IMR-90 (cell line): ENCODE results near the gene KYNU. TPM values are rescaled to one million over a fixed set of nuclear protein-coding genes. Genes with fewer than 3 reads are reported as not detected.

Experiments
- ATAC-seq: fragments of 200-7000 bp; cut with Tn5 transposase; 2 replicates; pipeline ENCODE4 v1.9.1; 2020; ENCODE audit warnings: low read depth, mild to moderate bottlenecking, moderate library complexity
- BruUV-seq: library from RNA; stranded (reverse); fragments of 400-500 nt; replicated peaks from 2 replicates; lab custom pipeline; 2021; lab: Mats Ljungman, UMichigan
- CTCF ChIA-PET: fragments of 300-600 bp; formaldehyde crosslinking; extraction: SDS; loops from one replicate; lab custom pipeline; 2021; ENCODE audit warnings: antibody characterized with exemption; lab: Yijun Ruan, JAX
- POLR2A ChIA-PET: fragments of 300-600 bp; sonication (Branson Sonifier 250); formaldehyde crosslinking; loops from one replicate; lab custom pipeline; 2022; ENCODE audit warnings: antibody characterized with exemption; ENCODE audit not compliant: unreplicated experiment; lab: Charles Lee
- DNase-seq: peaks from one replicate; pipeline ENCODE4 v3.0.0; 2013
- H2AFZ ChIP-seq: replicated peaks from 2 replicates; pipeline ENCODE3; 2013; ENCODE audit warnings: low read length, mild to moderate bottlenecking; ENCODE audit not compliant: poor library complexity
- H2AK5ac ChIP-seq: 2 replicates; pipeline ENCODE4 v1.6.1; 2013; ENCODE audit warnings: low read depth, low read length, inconsistent platforms
- H2AK9ac ChIP-seq: replicated peaks from 2 replicates; pipeline ENCODE3; 2013; ENCODE audit warnings: mild to moderate bottlenecking, low read depth, low read length, moderate library complexity; ENCODE audit not compliant: poor library complexity
- H2BK120ac ChIP-seq: 2 replicates; pipeline ENCODE4 v1.6.1; 2013; ENCODE audit warnings: low read depth, low read length, inconsistent platforms
- H2BK15ac ChIP-seq: 3 replicates; pipeline ENCODE4 v1.6.1; 2013; ENCODE audit warnings: low read depth, low read length, inconsistent platforms
- H2BK20ac ChIP-seq: 2 replicates; pipeline ENCODE4 v1.6.1; 2013; ENCODE audit warnings: low read depth, mild to moderate bottlenecking, inconsistent platforms, low read length, moderate library complexity
- H2BK5ac ChIP-seq: 2 replicates; pipeline ENCODE4 v1.6.1; 2013; ENCODE audit warnings: mild to moderate bottlenecking, low read depth, low read length, inconsistent platforms; ENCODE audit not compliant: poor library complexity, severe bottlenecking
- H3K14ac ChIP-seq: replicated peaks from 2 replicates; pipeline ENCODE4 v1.6.1; 2013; ENCODE audit warnings: low read depth, low read length, inconsistent platforms
- H3K18ac ChIP-seq: 2 replicates; pipeline ENCODE4 v1.6.1; 2013; ENCODE audit warnings: low read depth, low read length, control low read depth
- H3K23ac ChIP-seq: 2 replicates; pipeline ENCODE4 v1.6.1; 2013; ENCODE audit warnings: low read depth, low read length, inconsistent platforms
- H3K27ac ChIP-seq: 2 replicates; pipeline ENCODE4 v1.5.1; 2013; ENCODE audit warnings: mild to moderate bottlenecking, control low read depth, low read length; ENCODE audit not compliant: insufficient read depth
- H3K27me3 ChIP-seq: 2 replicates; pipeline ENCODE4 v1.6.1; 2013; ENCODE audit warnings: low read length; ENCODE audit not compliant: control insufficient read depth, insufficient read depth
- H3K36me3 ChIP-seq: 2 replicates; pipeline ENCODE4 v1.6.1; 2013; ENCODE audit warnings: low read length, mixed read lengths; ENCODE audit not compliant: control insufficient read depth, insufficient read depth
- H3K4ac ChIP-seq: 2 replicates; pipeline ENCODE4 v1.6.1; 2013; ENCODE audit warnings: low read depth, low read length, inconsistent platforms
- H3K4me1 ChIP-seq: 2 replicates; pipeline ENCODE4 v1.6.1; 2013; ENCODE audit warnings: low read length, mixed read lengths; ENCODE audit not compliant: control insufficient read depth, insufficient read depth
- H3K4me2 ChIP-seq: 2 replicates; pipeline ENCODE4 v1.6.1; 2013; ENCODE audit warnings: low read depth, mild to moderate bottlenecking, control low read depth, low read length, moderate library complexity
- H3K4me3 ChIP-seq: 2 replicates; pipeline ENCODE4 v1.5.1; 2013; ENCODE audit warnings: low read depth, mild to moderate bottlenecking, control low read depth, low read length, moderate library complexity; ENCODE audit not compliant: insufficient read depth
- H3K56ac ChIP-seq: 2 replicates; pipeline ENCODE4 v1.6.1; 2013; ENCODE audit warnings: low read length, inconsistent platforms; ENCODE audit not compliant: insufficient read depth; ENCODE audit errors: extremely low read depth
- H3K79me1 ChIP-seq, 2 experiments: 2 replicates each; pipeline ENCODE4 v1.6.1; 2013; ENCODE audit warnings: low read length in 2 of 2, inconsistent platforms in 1 of 2, low read depth in 1 of 2
- H3K9ac ChIP-seq: 2 replicates; pipeline ENCODE4 v1.6.1; 2013; ENCODE audit warnings: low read depth, low read length, control low read depth
- H3K9me1 ChIP-seq: 2 replicates; pipeline ENCODE4 v1.6.1; 2013; ENCODE audit warnings: low read length, inconsistent platforms; ENCODE audit not compliant: insufficient read depth
- H3K9me3 ChIP-seq: 2 replicates; pipeline ENCODE4 v1.6.1; 2013; ENCODE audit warnings: low read length; ENCODE audit not compliant: control insufficient read depth, insufficient read depth
- H4K20me1 ChIP-seq: 2 replicates; pipeline ENCODE4 v1.6.1; 2013; ENCODE audit warnings: low read length, inconsistent platforms; ENCODE audit not compliant: insufficient read depth
- H4K5ac ChIP-seq: 2 replicates; pipeline ENCODE4 v1.6.1; 2013; ENCODE audit warnings: mild to moderate bottlenecking, low read depth, low read length, control low read depth
- H4K8ac ChIP-seq, 2 experiments: 2 replicates each; pipeline ENCODE4 v1.6.1; 2013; ENCODE audit warnings: low read depth in 2 of 2, low read length in 2 of 2, control low read depth in 1 of 2, inconsistent platforms in 1 of 2
- H4K91ac ChIP-seq: 2 replicates; pipeline ENCODE4 v1.6.1; 2013; ENCODE audit warnings: low read depth, low read length, inconsistent platforms; ENCODE audit not compliant: insufficient read depth
- CEBPB ChIP-seq: IDR thresholded peaks from 2 replicates; pipeline ENCODE4 v1.6.1; 2012; ENCODE audit warnings: low read depth, low read length, improper control_type of control experiment
- FOS ChIP-seq: fragments of 150-350 bp; IDR thresholded peaks from 2 replicates; pipeline ENCODE4 v1.6.1; 2016; ENCODE audit warnings: low read depth, low read length
- MAFK ChIP-seq: IDR thresholded peaks from 2 replicates; pipeline ENCODE4 v1.6.1; 2012; ENCODE audit warnings: low read depth, low read length, improper control_type of control experiment
- MAZ ChIP-seq: IDR thresholded peaks from 2 replicates; pipeline ENCODE4 v1.6.1; 2012; ENCODE audit warnings: low read depth, mild to moderate bottlenecking, low read length, improper control_type of control experiment, moderate library complexity, borderline replicate concordance
- NFE2L2 ChIP-seq: fragments of 150-350 bp; IDR thresholded peaks from 2 replicates; pipeline ENCODE4 v1.6.1; 2016; ENCODE audit warnings: low read depth, mild to moderate bottlenecking, low read length
- POLR2A ChIP-seq: IDR thresholded peaks from 2 replicates; pipeline ENCODE4 v1.6.1; 2012; ENCODE audit warnings: mild to moderate bottlenecking, low read depth, low read length
- RCOR1 ChIP-seq: IDR thresholded peaks from 2 replicates; pipeline ENCODE4 v1.6.1; 2012; ENCODE audit warnings: mild to moderate bottlenecking, low read length, improper control_type of control experiment; ENCODE audit not compliant: insufficient replicate concordance
- RFX5 ChIP-seq: IDR thresholded peaks from 2 replicates; pipeline ENCODE4 v1.8.0; 2012; ENCODE audit warnings: low read depth, mild to moderate bottlenecking, low read length, moderate library complexity
- SMC3 ChIP-seq: fragments of 150-350 bp; IDR thresholded peaks from 2 replicates; pipeline ENCODE4 v1.6.1; 2016; ENCODE audit warnings: low read depth, mild to moderate bottlenecking, antibody characterized with exemption, low read length, moderate library complexity
- WGBS, 2 experiments: methylation state at CpG; one replicate each; pipeline versions ENCODE4 v1.1.5 to v1.1.7; 2013; ENCODE audit warnings: missing lambda C conversion rate in 2 of 2; ENCODE audit not compliant: insufficient read length in 1 of 2; ENCODE audit errors: extremely low coverage in 2 of 2; 5-methylcytosine and 5-hydroxymethylcytosine counted together
- dilution Hi-C: fragments of 300-500 bp; cut with HindIII; formaldehyde crosslinking; loops from one replicate; pipeline ENCODE4 v1.14.3; 2018; ENCODE audit warnings: low sequenced_read_pairs; ENCODE audit not compliant: unreplicated experiment
- in situ Hi-C: fragments of 300-500 bp; cut with MboI; formaldehyde crosslinking; loops from 3 replicates; pipeline ENCODE4 v1.14.3; 2019; ENCODE audit warnings: low sequenced_read_pairs, inconsistent platforms, mixed read lengths
- intact Hi-C: fragments of 100-400 bp; cut with micrococcal nuclease; formaldehyde crosslinking; loops from 2 replicates; pipeline ENCODE4 v1.10.0; 2022
- polyA plus RNA-seq, 3 experiments: library from polyadenylated mRNA; depleted of rRNA; stranded (reverse); fragments of >200 nt; gene quantifications; 2 replicates each; pipeline ENCODE4 v1.2.3, GENCODE V29; 2012; ENCODE audit warnings: low replicate concordance in 1 of 3
- total RNA-seq: library from RNA; depleted of rRNA; stranded (reverse); fragments of >200 nt; gene quantifications from 2 replicates; pipeline ENCODE4 v1.2.3, GENCODE V29; 2012
- TF ChIP-seq, protein P1 (sequence below): conservative IDR thresholded peaks from 2 replicates; pipeline ENCODE4 v1.5.1; 2012; ENCODE audit warnings: mild to moderate bottlenecking, low read depth, low read length, improper control_type of control experiment
- TF ChIP-seq, protein P2 (sequence below): fragments of 150-350 bp; IDR thresholded peaks from 2 replicates; pipeline ENCODE4 v1.6.1; 2016; ENCODE audit warnings: low read depth, mild to moderate bottlenecking, low read length, moderate library complexity, borderline replicate concordance

The KYNU gene
- total and polyA plus RNA-seq, 2 of the 4 experiments (the other 2 are of a cell fraction): 0.75 to 2.9 TPM

DNA sequence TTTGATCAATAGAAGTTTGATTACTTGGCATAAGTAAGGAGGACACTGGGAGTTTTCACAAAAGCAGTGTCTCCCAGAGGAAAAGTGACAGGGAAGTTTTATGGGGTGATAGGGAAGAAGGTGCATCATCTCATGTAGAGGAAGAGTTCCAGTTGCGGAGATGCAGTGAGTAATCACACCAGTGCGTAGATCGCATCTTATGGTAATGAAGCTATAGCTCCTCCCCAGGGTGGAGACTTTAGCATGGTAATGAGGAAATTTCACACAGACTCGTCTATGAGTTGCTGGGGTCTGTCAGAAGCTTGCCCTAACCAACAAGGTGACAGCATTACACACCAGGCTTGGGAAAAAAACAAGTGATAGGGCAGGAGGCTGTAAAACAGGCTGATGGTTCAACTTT is 49.0 kb downstream of the KYNU start:
- Histone ChIP-seq H3K36me3 (no peaks in the 10 kb centered on the region), H3K14ac (no peak overlapping the region), H3K56ac (no peak overlapping the region), H2BK15ac (no peak overlapping the region), H4K8ac (no peak overlapping the region), H2BK20ac (no peak overlapping the region), H3K4me3 (no peak overlapping the region), H2BK120ac (no peak overlapping the region), H2AFZ (no peak overlapping the region), H2AK5ac (no peak overlapping the region), H3K9me3 (no peaks in the 10 kb centered on the region), H3K4me1 (no peaks in the 10 kb centered on the region), H4K20me1 (no peaks in the 10 kb centered on the region), H3K9ac (no peak overlapping the region), H4K91ac (no peak overlapping the region), H3K23ac (no peak overlapping the region), H2AK9ac (no peak overlapping the region), H3K4ac (no peak overlapping the region), H2BK5ac (no peak overlapping the region), H3K4me2 (no peak overlapping the region), H3K9me1 (no peaks in the 10 kb centered on the region), H3K27ac (no peak overlapping the region), H4K5ac (no peak overlapping the region), H3K18ac (no peak overlapping the region), H3K79me1 (no peaks in the 10 kb centered on the region), H3K27me3 (no peaks in the 10 kb centered on the region)
- TF ChIP-seq POLR2A: no peak
- no peak for TF ChIP-seq CEBPB
- TF ChIP-seq MAZ: no peak
- TF ChIP-seq MAFK: no peak
- no peak for TF ChIP-seq RFX5
- TF ChIP-seq FOS: no peak
- TF ChIP-seq, protein P1, sequence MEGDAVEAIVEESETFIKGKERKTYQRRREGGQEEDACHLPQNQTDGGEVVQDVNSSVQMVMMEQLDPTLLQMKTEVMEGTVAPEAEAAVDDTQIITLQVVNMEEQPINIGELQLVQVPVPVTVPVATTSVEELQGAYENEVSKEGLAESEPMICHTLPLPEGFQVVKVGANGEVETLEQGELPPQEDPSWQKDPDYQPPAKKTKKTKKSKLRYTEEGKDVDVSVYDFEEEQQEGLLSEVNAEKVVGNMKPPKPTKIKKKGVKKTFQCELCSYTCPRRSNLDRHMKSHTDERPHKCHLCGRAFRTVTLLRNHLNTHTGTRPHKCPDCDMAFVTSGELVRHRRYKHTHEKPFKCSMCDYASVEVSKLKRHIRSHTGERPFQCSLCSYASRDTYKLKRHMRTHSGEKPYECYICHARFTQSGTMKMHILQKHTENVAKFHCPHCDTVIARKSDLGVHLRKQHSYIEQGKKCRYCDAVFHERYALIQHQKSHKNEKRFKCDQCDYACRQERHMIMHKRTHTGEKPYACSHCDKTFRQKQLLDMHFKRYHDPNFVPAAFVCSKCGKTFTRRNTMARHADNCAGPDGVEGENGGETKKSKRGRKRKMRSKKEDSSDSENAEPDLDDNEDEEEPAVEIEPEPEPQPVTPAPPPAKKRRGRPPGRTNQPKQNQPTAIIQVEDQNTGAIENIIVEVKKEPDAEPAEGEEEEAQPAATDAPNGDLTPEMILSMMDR: no peak
- no peak for TF ChIP-seq RCOR1
- TF ChIP-seq NFE2L2: no peak
- no peak for TF ChIP-seq SMC3
- TF ChIP-seq, protein P2, sequence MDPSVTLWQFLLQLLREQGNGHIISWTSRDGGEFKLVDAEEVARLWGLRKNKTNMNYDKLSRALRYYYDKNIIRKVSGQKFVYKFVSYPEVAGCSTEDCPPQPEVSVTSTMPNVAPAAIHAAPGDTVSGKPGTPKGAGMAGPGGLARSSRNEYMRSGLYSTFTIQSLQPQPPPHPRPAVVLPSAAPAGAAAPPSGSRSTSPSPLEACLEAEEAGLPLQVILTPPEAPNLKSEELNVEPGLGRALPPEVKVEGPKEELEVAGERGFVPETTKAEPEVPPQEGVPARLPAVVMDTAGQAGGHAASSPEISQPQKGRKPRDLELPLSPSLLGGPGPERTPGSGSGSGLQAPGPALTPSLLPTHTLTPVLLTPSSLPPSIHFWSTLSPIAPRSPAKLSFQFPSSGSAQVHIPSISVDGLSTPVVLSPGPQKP: no peak
- CTCF ChIA-PET: no interaction called here
- in situ Hi-C loops: no loop called here
- dilution Hi-C loops: no loop called here
- POLR2A ChIA-PET: no interaction called here
- WGBS, 2 experiments: 100% methylated on average over 3 of the region's 4 CpGs; no CpG with 5 or more reads in 1 of the 2 experiments
- BruUV-seq: no TSS peak
- intact Hi-C loops: no loop called here
- no peak for DNase-seq
- no peak for ATAC-seq
